GM12892 (cell line): Measurements from ENCODE around the gene LRMDA.

Experiments used
- DNase-seq: peaks from one replicate; pipeline ENCODE4 v3.0.0; 2011; ENCODE audit not compliant: insufficient read length
- FAIRE-seq: peaks from 2 replicates; lab custom pipeline; 2011; peaks lifted over from hg19 to GRCh38; lab: Jason Lieb, UNC
- POLR2A ChIP-seq: IDR thresholded peaks from 2 replicates; pipeline ENCODE4 v1.6.1; 2011; ENCODE audit warnings: low read depth, low read length, control low read depth
- POLR2AphosphoS5 ChIP-seq: IDR thresholded peaks from 2 replicates; pipeline ENCODE4 v1.6.1; 2011; ENCODE audit warnings: low read depth, low read length, control low read depth
- TAF1 ChIP-seq: IDR thresholded peaks from 2 replicates; pipeline ENCODE4 v1.6.1; 2011; ENCODE audit warnings: low read depth, mild to moderate bottlenecking, control low read depth, low read length, borderline replicate concordance

LRMDA gene

GRCh38 chr10:75643405-75643804, 212.0 kb downstream of the LRMDA start:
- no peak for TF ChIP-seq POLR2A
- TF ChIP-seq POLR2AphosphoS5 = no peak
- no peak for TF ChIP-seq TAF1
- DNase-seq = no peak
- no peak for FAIRE-seq

GRCh38 chr10:75643944-75644692, 212.7 kb downstream of the LRMDA start:
- DNase-seq (no peak), FAIRE-seq (no peak)
- TF ChIP-seq POLR2A = no peak
- no peak for TF ChIP-seq TAF1
- no peak for TF ChIP-seq POLR2AphosphoS5

- TF ChIP-seq TAF1 = no peak
- TF ChIP-seq POLR2A = no peak
- no peak for TF ChIP-seq POLR2AphosphoS5
- DNase-seq (no peak), FAIRE-seq (no peak)
Observed at GRCh38 chr10:75645704-75646103, 214.3 kb downstream of the LRMDA start.

GRCh38 chr10:75646218-75646915, 214.9 kb downstream of the LRMDA start:
- FAIRE-seq (no peak), DNase-seq (no peak)
- TF ChIP-seq POLR2AphosphoS5 = no peak

- no peak for TF ChIP-seq TAF1
- TF ChIP-seq POLR2A = no peak
- TF ChIP-seq POLR2AphosphoS5 = no peak
- no peak for FAIRE-seq
- DNase-seq = no peak
Observed at GRCh38 chr10:75646916-75647315, 215.5 kb downstream of the LRMDA start.

GRCh38 chr10:75647675-75648074, 216.3 kb downstream of the LRMDA start:
- TF ChIP-seq POLR2AphosphoS5 (no peak), TAF1 (no peak), POLR2A (no peak)
- DNase-seq (no peak), FAIRE-seq (no peak)

- DNase-seq (no peak), FAIRE-seq (no peak)
- no peak for TF ChIP-seq TAF1
- TF ChIP-seq POLR2A = no peak
- TF ChIP-seq POLR2AphosphoS5 = no peak
Observed at GRCh38 chr10:75648351-75648750, 216.9 kb downstream of the LRMDA start.

GRCh38 chr10:75648854-75649253, 217.4 kb downstream of the LRMDA start:
- FAIRE-seq (no peak), DNase-seq (no peak)
- no peak for TF ChIP-seq POLR2AphosphoS5
- no peak for TF ChIP-seq POLR2A
- TF ChIP-seq TAF1 = no peak

GRCh38 chr10:75649466-75649865, 218.0 kb downstream of the LRMDA start:
- FAIRE-seq = no peak
- TF ChIP-seq POLR2AphosphoS5 = no peak
- TF ChIP-seq POLR2A = no peak
- no peak for TF ChIP-seq TAF1
- no peak for DNase-seq

- DNase-seq (no peak), FAIRE-seq (no peak)
- TF ChIP-seq TAF1 (no peak), POLR2AphosphoS5 (no peak), POLR2A (no peak)
Observed at GRCh38 chr10:75650648-75651047, 219.2 kb downstream of the LRMDA start.

GRCh38 chr10:75651417-75651816, 220.0 kb downstream of the LRMDA start:
- TF ChIP-seq POLR2A (no peak), POLR2AphosphoS5 (no peak), TAF1 (no peak)
- DNase-seq (no peak), FAIRE-seq (no peak)

- TF ChIP-seq POLR2A (no peak), POLR2AphosphoS5 (no peak), TAF1 (no peak)
- no peak for FAIRE-seq
- DNase-seq = no peak
Observed at GRCh38 chr10:75652146-75652740, 220.8 kb downstream of the LRMDA start.

GRCh38 chr10:75653761-75654160, 222.3 kb downstream of the LRMDA start:
- no peak for FAIRE-seq
- TF ChIP-seq POLR2A (no peak), TAF1 (no peak), POLR2AphosphoS5 (no peak)
- DNase-seq = no peak
